Neural progenitor cell (in vitro differentiated cells): ENCODE data around the gene LCMT1. TPM values are rescaled to one million over a fixed set of nuclear protein-coding genes. Genes with fewer than 3 reads are reported as not detected.
"Not testable (repeated sequence)": the region's sequence is repeated elsewhere in the genome, so short reads cannot be mapped to it uniquely, and the experiment has no call there.

Experiments
- DNase-seq: peaks from one replicate; pipeline ENCODE4 v3.0.0-alpha.2; 2016; ENCODE audit warnings: low spot score
- H2AFZ ChIP-seq: fragments of 200-600 bp; sonication (generic); replicated peaks from 2 replicates; pipeline ENCODE4 v1.6.1; 2016; ENCODE audit warnings: antibody characterized with exemption
- H3F3A ChIP-seq: fragments of 200-600 bp; sonication (generic); 2 replicates; pipeline ENCODE4 v1.6.1; 2016; ENCODE audit warnings: antibody characterized with exemption, low read depth
- H3K27ac ChIP-seq: fragments of 200-600 bp; sonication (generic); 2 replicates; pipeline ENCODE4 v1.5.1; 2016; ENCODE audit warnings: mild to moderate bottlenecking
- H3K27me3 ChIP-seq: fragments of 200-600 bp; sonication (generic); 2 replicates; pipeline ENCODE4 v1.6.1; 2016; ENCODE audit warnings: mild to moderate bottlenecking, moderate library complexity
- H3K36me3 ChIP-seq: fragments of 200-600 bp; sonication (generic); 2 replicates; pipeline ENCODE4 v1.5.1; 2016
- H3K4me1 ChIP-seq: fragments of 200-600 bp; sonication (generic); 2 replicates; pipeline ENCODE4 v1.6.1; 2016; ENCODE audit warnings: mixed run types
- H3K4me2 ChIP-seq: fragments of 200-600 bp; sonication (generic); 2 replicates; pipeline ENCODE4 v1.6.1; 2016
- H3K4me3 ChIP-seq: fragments of 200-600 bp; sonication (generic); 2 replicates; pipeline ENCODE4 v1.5.1; 2016
- H3K79me2 ChIP-seq: fragments of 200-600 bp; sonication (generic); 2 replicates; pipeline ENCODE4 v1.6.1; 2016; ENCODE audit warnings: low read depth
- H3K9ac ChIP-seq: fragments of 200-600 bp; sonication (generic); 2 replicates; pipeline ENCODE4 v1.6.1; 2016
- H3K9me3 ChIP-seq: fragments of 200-600 bp; sonication (generic); 2 replicates; pipeline ENCODE4 v1.5.1; 2016; ENCODE audit warnings: low read depth
- H4K20me1 ChIP-seq: fragments of 200-600 bp; sonication (generic); 2 replicates; pipeline ENCODE4 v1.6.1; 2016; ENCODE audit warnings: low read depth
- H3K27ac Mint-ChIP-seq: 3 replicates; pipeline ENCODE4 v1.8.0; 2021; ENCODE audit warnings: mixed read lengths
- H3K27me3 Mint-ChIP-seq: 2 replicates; pipeline ENCODE4 v1.8.0; 2022; ENCODE audit warnings: low read depth, mild to moderate bottlenecking, inconsistent platforms, moderate library complexity, mixed read lengths; ENCODE audit not compliant: insufficient read depth
- H3K36me3 Mint-ChIP-seq: 3 replicates; pipeline ENCODE4 v1.8.0; 2021; ENCODE audit warnings: mixed read lengths
- H3K4me1 Mint-ChIP-seq: 3 replicates; pipeline ENCODE4 v1.8.0; 2021; ENCODE audit warnings: mixed read lengths
- H3K4me3 Mint-ChIP-seq: 3 replicates; pipeline ENCODE4 v1.8.0; 2021; ENCODE audit warnings: mild to moderate bottlenecking, moderate library complexity, mixed read lengths
- H3K9me3 Mint-ChIP-seq: 3 replicates; pipeline ENCODE4 v1.8.0; 2020; ENCODE audit warnings: mixed read lengths
- EZH2 ChIP-seq: fragments of 200-600 bp; sonication (generic); IDR thresholded peaks from 2 replicates; pipeline ENCODE4 v1.6.1; 2017; ENCODE audit warnings: antibody characterized with exemption, mild to moderate bottlenecking, moderate library complexity
- EZH2phosphoT487 ChIP-seq: fragments of 200-600 bp; sonication (generic); IDR thresholded peaks from 2 replicates; pipeline ENCODE4 v1.6.1; 2017; ENCODE audit warnings: antibody characterized with exemption
- total RNA-seq: library from RNA; depleted of rRNA; stranded (reverse); fragments of >200 nt; gene quantifications from 2 replicates; pipeline ENCODE4 v1.2.3, GENCODE V29; 2015; ENCODE audit warnings: low replicate concordance
- TF ChIP-seq, protein P1 (sequence below): fragments of 200-600 bp; sonication (generic); IDR thresholded peaks from 2 replicates; pipeline ENCODE4 v1.5.1; 2017; ENCODE audit warnings: antibody characterized with exemption, mild to moderate bottlenecking

Gene LCMT1
- total RNA-seq, 1 donor from 2014 or later: 73.4 TPM

DNA sequence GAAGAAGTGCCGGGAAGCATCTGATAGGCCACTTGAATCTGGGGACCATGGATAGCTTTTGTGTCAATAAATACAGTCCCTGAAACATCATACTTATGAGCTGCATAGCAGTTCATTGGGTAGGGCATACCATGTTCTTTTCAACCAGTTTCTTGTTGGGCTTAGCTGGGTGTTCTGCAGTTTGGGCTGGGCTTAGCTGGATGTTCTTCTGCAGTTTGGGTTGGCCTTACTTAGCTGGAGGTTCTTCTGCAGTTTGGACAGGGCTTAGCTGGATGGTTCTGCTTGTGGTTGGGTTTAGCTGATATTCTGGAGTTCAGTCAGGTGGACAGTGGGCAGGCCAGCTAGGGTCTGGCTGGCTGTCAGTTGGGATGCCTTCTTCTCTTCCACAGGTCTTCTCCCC is 52.1 kb downstream of the LCMT1 start:
- Mint-ChIP-seq H3K9me3 (no peaks in the 10 kb centered on the region), H3K36me3 (peaks cover 33% of the 10 kb centered on the region), H3K4me1 (no peaks in the 10 kb centered on the region), H3K27me3 (no peaks in the 10 kb centered on the region), H3K27ac (no peak overlapping the region), H3K4me3 (no peak overlapping the region)
- Histone ChIP-seq H4K20me1 (no peaks in the 10 kb centered on the region), H3K27ac (no peak overlapping the region), H3K4me1 (no peaks in the 10 kb centered on the region), H3K4me3 (no peak overlapping the region), H3K9ac (no peak overlapping the region), H3K4me2 (no peak overlapping the region), H3K79me2 (no peaks in the 10 kb centered on the region), H3K36me3 (peaks cover 5% of the 10 kb centered on the region), H2AFZ (no peak overlapping the region), H3K9me3 (no peaks in the 10 kb centered on the region), H3F3A (no peaks in the 10 kb centered on the region), H3K27me3 (no peaks in the 10 kb centered on the region)
- TF ChIP-seq EZH2phosphoT487 (no peak), EZH2 (no peak)
- TF ChIP-seq, protein P1, sequence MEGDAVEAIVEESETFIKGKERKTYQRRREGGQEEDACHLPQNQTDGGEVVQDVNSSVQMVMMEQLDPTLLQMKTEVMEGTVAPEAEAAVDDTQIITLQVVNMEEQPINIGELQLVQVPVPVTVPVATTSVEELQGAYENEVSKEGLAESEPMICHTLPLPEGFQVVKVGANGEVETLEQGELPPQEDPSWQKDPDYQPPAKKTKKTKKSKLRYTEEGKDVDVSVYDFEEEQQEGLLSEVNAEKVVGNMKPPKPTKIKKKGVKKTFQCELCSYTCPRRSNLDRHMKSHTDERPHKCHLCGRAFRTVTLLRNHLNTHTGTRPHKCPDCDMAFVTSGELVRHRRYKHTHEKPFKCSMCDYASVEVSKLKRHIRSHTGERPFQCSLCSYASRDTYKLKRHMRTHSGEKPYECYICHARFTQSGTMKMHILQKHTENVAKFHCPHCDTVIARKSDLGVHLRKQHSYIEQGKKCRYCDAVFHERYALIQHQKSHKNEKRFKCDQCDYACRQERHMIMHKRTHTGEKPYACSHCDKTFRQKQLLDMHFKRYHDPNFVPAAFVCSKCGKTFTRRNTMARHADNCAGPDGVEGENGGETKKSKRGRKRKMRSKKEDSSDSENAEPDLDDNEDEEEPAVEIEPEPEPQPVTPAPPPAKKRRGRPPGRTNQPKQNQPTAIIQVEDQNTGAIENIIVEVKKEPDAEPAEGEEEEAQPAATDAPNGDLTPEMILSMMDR: no peak
- DNase-seq: no peak

DNA sequence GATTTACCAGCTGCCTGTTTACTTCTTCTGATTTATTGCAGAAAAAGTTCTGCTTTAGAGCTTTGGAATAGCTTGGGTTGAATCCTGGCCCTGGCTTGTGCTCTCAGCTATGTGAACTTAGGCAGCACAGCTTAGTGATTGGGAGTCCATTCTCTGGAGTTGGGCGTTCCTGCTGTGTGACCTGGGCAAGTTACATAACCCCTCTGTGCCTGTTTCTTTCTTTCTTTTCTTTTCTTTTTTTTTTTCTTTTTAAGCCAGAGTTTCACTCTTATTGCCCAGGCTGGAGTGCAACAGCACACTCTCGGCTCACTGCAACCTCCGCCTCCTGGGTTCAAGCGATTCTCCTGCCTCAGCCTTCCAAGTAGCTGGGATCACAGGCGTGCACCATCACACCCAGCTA is 53.7 kb downstream of the LCMT1 start:
- Histone ChIP-seq H3F3A (no peaks in the 10 kb centered on the region), H3K27me3 (no peaks in the 10 kb centered on the region)

DNA sequence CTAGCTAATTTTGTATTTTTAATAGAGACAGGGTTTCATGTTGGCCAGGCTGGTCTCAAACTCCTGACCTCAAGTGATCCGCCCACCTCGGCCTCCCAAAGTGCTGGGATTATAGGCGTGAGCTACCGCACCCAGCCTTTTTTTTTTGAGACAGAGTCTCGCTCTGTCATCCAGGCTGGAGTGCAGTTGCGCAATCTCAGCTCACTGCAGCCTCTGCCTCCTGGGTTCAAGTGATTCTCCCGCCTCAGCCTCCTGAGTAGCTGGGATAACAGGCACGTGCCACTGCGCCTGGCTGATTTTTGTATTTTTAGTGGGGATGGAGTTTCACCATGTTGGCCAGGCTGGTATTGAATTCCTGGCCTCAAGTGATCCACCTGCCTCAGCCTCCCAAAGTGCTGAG is 56.4 kb downstream of the LCMT1 start:
- not testable (repeated sequence) for H3K4me2 ChIP-seq, DNase-seq, H3K79me2 ChIP-seq, H3F3A ChIP-seq, H3K4me1 Mint-ChIP-seq, H3K27me3 ChIP-seq, H3K27ac Mint-ChIP-seq, H3K9me3 ChIP-seq, H4K20me1 ChIP-seq, H3K4me3 ChIP-seq, H3K4me1 ChIP-seq, H3K27me3 Mint-ChIP-seq, H2AFZ ChIP-seq, H3K27ac ChIP-seq, H3K4me3 Mint-ChIP-seq, H3K36me3 ChIP-seq, H3K9me3 Mint-ChIP-seq, H3K9ac ChIP-seq
- H3K36me3 Mint-ChIP-seq: peaks cover 33% of the 10 kb centered on the region

More for the DNA sequence above, 53.7 kb downstream of the LCMT1 start:
- H3K9me3 ChIP-seq: no peaks in the 10 kb centered on the region
- no peaks in the 10 kb centered on the region for H4K20me1 ChIP-seq
- no peak for DNase-seq
- TF ChIP-seq EZH2phosphoT487 (no peak), EZH2 (no peak)
- TF ChIP-seq, protein P1: no peak
- Mint-ChIP-seq H3K4me3 (no peak overlapping the region), H3K36me3 (peaks cover 36% of the 10 kb centered on the region), H3K27ac (no peak overlapping the region), H3K27me3 (no peaks in the 10 kb centered on the region), H3K4me1 (no peaks in the 10 kb centered on the region), H3K9me3 (no peaks in the 10 kb centered on the region)
- no peaks in the 10 kb centered on the region for H3K4me1 ChIP-seq
- H2AFZ ChIP-seq: no peak overlapping the region
- peaks cover 5% of the 10 kb centered on the region for H3K36me3 ChIP-seq
- H3K79me2 ChIP-seq: no peaks in the 10 kb centered on the region
- H3K4me3 ChIP-seq: no peak overlapping the region
- H3K27ac ChIP-seq: no peak overlapping the region
- H3K4me2 ChIP-seq: no peak overlapping the region
- no peak overlapping the region for H3K9ac ChIP-seq

DNA sequence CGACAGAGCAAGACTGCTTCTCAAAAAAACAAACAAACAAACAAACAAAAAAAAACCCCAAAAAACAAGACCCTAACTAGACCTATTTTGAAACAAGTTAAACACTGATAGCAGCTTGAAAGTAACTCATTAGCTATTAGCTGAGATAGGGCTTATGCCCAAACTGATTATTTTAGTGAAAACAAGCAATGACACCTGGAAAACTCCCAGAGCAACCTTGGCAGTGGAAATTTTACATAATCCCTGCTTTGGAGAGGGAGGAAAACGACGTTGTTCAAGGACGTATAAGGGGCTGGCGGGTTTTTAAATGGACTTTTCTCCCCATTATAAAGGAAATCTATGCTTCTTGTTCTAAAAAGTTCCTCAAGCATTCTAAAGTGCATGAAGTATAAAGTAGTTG is 59.8 kb downstream of the LCMT1 start:
- H3K36me3 Mint-ChIP-seq: peaks cover 30% of the 10 kb centered on the region
- Histone ChIP-seq H3K36me3 (peaks cover 4% of the 10 kb centered on the region), H3K4me1 (no peaks in the 10 kb centered on the region), H3K4me2 (no peak overlapping the region), H3K27ac (no peak overlapping the region), H3F3A (no peaks in the 10 kb centered on the region), H3K79me2 (no peaks in the 10 kb centered on the region), H3K9ac (no peak overlapping the region), H3K9me3 (no peaks in the 10 kb centered on the region), H2AFZ (no peak overlapping the region), H3K4me3 (no peak overlapping the region), H3K27me3 (no peaks in the 10 kb centered on the region), H4K20me1 (no peaks in the 10 kb centered on the region)
- TF ChIP-seq EZH2: no peak
- TF ChIP-seq, protein P1: no peak
- TF ChIP-seq EZH2phosphoT487: no peak
- DNase-seq: no peak
- no peaks in the 10 kb centered on the region for H3K27me3 Mint-ChIP-seq
- H3K4me1 Mint-ChIP-seq: no peaks in the 10 kb centered on the region
- no peak overlapping the region for H3K27ac Mint-ChIP-seq
- H3K9me3 Mint-ChIP-seq: no peaks in the 10 kb centered on the region
- no peak overlapping the region for H3K4me3 Mint-ChIP-seq
